Measurements from ENCODE around the gene DOCK1.

DOCK1 gene

DNA sequence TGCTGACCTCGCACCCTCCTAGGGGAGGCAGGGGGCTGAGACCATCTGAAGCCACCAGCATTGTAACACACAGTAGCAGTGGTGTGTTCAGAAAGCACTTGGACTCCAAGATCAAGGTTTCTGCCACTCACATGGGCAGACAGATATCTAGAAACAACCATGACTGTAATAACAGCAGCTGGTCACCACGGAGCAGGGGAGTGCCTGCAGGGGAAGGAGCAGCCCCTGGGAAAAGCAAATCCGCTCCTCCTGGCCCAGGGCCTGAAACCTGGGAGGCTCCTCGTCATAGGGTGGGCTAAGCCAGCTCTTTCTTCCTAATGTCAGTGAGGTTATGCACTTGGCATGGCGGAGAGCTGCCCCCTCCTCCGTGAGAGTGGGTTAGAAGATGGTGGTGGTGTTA, 409.6 kb downstream of the DOCK1 start:
- DNase-seq (ENCODE audit: low read depth) = no peak

DNA sequence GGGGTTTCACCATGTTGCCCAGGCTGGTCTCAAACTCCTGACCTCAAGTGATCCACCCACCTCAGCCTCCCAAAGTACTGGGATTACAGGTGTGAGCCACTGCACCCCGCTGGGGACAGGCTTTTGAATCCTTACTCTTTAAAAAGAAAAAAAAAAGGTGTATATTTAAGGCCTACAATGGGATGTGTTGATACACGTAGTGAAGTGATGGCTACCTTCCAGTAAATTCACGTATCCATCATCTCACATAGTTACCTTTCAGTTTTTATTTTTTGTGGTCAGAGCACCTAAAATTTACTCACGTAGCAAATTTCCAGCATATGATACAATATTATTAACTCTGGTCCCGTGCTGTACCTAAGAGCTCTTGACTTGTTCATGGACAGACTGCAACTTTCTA, 410.7 kb downstream of the DOCK1 start:
- no peak for DNase-seq (ENCODE audit: low read depth)

GRCh38 chr10:127318396-127318795, 413.2 kb downstream of the DOCK1 start:
- no peak for DNase-seq (ENCODE audit: low read depth)

GRCh38 chr10:127319271-127319670, 414.0 kb downstream of the DOCK1 start:
- no peak for DNase-seq (ENCODE audit: low read depth)

DNA sequence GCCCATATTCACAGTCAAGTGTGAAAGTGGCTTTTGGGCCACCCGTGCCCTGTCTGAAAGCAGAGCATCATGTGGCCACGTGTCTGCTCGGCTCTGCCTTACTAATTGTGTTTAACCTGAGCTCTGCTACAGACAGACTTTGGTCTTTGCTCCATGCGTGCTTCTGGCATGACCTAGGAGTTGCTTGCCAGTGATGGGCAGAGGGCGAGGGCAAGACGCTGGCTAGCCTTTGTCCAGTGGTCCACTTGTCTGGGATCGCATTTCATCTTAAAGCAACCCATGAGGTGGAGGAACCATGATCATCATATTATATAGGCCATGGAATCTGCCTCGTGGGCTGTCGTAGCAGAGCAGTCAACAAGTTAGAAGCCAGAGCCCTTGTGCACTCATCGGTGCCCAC, 414.5 kb downstream of the DOCK1 start:
- DNase-seq (ENCODE audit: low read depth) = no peak

GRCh38 chr10:127320176-127320575, 414.9 kb downstream of the DOCK1 start:
- no peak for DNase-seq (ENCODE audit: low read depth)

- DNase-seq (ENCODE audit: low read depth) = no peak
Measured at GRCh38 chr10:127322286-127322685, 417.1 kb downstream of the DOCK1 start.

DNA sequence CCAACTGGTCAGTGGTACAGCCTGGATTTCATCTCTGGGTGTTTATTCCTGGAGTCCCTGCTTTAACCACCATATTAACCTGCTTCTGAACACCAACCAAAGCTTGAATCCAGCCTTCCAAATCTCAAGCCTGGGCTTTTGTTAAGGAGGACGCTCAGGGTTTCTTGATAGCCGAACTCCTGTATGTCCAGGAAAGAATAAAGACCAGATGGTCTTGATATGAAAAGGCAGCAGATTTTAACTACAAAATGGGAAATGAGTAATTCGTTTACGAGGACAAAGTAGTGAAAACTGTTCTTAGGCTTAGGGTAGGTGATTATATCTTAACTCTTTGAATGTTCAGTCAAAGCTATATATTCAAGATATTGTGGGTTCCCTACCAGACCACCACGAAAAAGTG, 420.3 kb downstream of the DOCK1 start:
- no peak for DNase-seq (ENCODE audit: low read depth)

- no peak for DNase-seq (ENCODE audit: low read depth)
Measured at GRCh38 chr10:127326883-127327282, 421.7 kb downstream of the DOCK1 start.

GRCh38 chr10:127331696-127332095, 426.5 kb downstream of the DOCK1 start:
- DNase-seq (ENCODE audit: low read depth) = no peak

GRCh38 chr10:127332631-127333030, 427.4 kb downstream of the DOCK1 start:
- DNase-seq (ENCODE audit: low read depth) = no peak

DNA sequence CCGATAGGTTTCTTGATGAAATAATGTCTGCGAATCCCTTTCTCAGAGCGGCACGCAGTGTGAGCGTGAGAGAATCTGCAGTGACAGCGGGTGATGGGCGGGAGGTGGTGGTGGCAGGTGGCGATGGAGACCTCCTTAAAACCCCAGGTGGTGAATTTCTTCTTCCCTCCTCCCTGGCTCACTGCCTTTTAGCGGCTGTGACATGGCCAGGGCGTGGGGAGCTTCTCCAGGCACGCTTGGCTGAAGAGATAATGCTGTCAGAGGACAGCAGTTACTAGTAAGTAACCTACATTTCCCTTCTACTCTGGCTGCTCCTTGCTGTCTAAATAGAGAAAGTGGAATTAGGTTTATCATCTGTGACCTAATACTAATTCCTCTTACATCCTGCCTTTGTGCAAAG, 432.6 kb downstream of the DOCK1 start:
- no peak for DNase-seq (ENCODE audit: low read depth)

DNA sequence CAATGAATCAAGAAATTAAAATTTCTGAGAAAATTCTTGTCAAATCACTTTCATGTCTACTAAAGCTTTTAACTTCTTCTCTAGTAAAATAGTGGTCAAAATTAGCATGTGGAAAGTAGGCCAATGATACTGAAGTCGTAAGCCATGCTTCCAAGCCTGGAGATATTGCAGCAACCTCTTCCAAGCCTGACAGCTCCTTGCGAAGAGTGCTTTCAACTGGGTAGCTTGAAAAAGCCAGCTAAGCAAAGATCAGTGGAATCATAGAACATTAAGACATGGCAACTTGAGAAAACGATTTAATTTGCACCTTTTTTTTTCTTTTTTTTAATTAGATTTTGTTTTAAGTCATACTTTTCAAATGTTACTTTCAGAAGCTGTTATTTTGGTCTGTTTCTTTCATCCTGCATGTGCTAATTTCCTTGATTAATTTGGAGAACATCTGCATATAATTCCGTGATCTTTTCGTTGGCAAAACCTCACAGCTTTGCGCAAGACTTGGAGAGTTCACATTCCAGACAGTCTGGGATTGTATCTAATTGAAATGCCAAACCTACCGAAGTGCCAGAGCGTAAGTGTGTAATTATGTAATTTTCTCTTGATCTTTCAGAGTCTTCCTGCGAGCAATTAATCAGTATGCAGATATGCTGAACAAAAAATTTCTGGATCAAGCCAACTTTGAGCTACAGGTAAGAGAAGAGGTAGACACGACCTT, 433.3 kb downstream of the DOCK1 start:
- DNase-seq (ENCODE audit: low read depth) = no peak

GRCh38 chr10:127343821-127344220, 438.6 kb downstream of the DOCK1 start:
- DNase-seq (ENCODE audit: low read depth) = no peak

DNA sequence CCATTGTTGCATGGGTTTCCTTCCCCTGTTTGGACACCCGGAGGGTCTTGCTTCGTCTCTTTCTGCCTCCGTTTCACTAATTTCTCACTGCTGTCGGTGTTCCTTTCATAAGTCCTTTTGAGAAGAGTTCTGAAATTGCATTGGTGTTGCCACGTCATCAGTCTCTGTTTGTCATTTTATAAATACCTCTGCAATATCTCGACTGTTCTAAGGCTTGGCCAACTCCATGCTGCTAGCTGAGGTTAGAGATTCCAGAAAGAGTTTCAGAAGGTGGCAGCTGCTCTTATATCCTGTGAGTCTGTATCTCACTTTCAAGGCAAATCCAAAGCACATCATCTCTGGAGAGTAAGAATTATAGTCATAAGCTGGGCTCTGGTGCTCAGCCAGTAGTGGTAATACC, 439.1 kb downstream of the DOCK1 start:
- no peak for DNase-seq (ENCODE audit: low read depth)

GRCh38 chr10:127345231-127345965, 440.2 kb downstream of the DOCK1 start:
- no peak for DNase-seq (ENCODE audit: low read depth)

DNA sequence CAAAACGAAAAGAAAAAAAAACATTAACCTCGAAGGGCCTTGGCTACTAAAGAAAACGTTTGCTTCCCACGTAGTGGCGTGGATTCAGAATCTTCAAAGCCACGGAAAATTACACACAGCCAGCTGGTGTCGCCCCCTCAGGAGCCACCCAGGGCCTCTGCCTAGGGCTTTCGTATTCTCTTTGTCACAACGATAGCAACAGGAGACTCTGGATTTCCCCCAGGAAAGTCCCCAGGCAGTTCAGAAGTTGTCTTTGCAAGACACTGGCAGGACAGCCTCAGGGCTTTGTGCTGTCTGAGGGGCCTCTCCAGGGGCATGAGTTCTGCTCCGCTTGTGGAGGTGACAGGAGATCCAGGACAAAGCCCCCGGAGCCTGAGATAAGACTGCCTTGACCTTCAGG, 441.4 kb downstream of the DOCK1 start:
- peak; percentile 1 for DNase-seq (ENCODE audit: low read depth)

DNA sequence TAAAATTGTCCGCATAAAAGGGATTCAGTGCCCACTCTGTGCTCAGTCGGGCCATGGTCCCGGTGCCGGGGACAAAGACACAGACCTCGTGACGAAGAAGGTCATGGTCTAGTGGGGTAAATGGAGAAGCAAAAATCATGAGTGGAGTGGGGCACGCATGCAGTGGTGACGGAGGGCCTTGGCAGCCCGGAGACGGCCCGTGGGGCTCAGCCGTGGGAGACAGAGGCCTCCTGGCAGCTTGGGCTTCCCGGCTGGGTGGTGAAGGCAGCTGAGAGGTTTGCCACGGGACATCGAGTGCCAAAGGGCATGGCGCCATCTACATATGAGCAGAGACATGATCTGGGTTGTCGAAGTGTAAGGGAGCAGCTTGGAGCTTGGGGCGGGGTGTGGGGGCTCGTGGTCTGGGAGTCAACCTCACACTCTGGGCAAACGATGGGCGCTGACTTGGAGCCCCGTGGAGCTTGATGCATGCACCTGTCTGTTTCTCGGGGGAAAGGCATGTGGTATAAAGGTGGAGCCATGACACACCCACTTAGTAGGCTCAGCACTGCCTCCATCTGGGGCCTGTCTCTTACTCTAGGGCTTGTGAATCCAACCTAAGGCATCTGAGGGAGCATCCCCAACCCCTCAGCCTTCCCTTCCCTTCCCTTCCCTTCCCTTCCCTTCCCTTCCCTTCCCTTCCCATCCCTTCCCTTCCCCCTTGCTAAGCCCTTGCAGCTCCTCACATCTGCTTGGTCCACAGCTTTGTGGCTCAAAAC, 442.2 kb downstream of the DOCK1 start:
- DNase-seq (ENCODE audit: low read depth) = no peak

DNA sequence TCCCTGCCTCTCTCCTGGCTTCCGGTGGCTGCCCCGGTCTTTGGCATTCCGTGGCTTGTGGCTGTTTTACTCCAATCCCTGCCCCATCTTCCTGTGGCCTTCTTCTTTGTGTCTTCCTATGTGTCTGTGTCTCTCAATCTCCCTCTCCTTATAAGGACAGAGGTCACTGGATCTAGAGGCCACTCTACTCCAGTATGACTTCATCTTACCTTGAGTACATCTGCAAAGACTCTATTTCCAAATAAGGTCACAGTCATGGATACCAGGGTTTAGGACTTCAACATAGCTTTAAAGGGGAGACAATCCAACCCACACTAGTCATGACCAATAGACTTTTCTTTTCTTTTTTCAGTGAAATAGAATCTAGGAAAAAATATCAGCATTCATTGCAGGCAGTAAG, 444.5 kb downstream of the DOCK1 start:
- no peak for DNase-seq (ENCODE audit: low read depth)

GRCh38 chr10:127351542-127351941, 446.3 kb downstream of the DOCK1 start:
- no peak for DNase-seq (ENCODE audit: low read depth)

DNA sequence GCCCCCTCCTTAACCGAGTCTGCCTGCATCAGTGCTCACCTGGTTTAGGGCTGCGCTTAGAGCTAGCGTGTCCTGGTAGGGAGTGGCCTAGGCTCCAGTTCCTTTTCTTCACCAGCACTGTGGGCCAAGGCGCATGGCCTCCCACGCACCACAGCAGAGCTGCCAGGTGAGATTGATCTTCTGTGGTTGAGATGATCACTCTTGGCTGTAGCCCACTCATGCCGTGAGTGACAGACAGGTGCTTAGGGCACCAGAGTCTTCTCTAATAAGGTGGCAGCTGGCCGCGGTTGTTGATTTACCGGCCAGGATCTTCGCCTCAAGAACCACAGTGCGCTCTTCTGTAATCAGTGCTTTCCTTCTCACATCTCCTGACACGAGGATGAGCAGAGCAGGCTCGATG, 448.3 kb downstream of the DOCK1 start:
- no peak for DNase-seq (ENCODE audit: low read depth)

DNA sequence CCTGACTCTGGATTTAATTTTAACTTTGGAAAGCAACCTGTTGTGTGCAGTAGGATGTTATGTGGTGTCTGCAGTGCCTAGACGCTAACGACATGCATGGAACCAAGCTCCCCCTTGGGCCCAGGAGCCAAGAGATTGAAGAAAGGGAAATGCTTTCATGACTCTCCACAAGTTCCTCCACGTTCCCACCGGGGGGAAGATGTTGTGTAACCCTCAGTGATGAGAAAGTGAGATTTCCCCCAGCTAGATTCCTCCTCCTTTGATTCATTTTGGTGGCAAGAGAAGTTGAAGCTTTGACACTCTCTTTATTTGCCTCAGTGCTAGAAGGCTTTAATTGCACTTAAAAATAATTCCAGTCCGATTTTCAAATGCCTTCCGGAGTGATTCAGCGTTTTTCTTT, 449.0 kb downstream of the DOCK1 start:
- no peak for DNase-seq (ENCODE audit: low read depth)

DNA sequence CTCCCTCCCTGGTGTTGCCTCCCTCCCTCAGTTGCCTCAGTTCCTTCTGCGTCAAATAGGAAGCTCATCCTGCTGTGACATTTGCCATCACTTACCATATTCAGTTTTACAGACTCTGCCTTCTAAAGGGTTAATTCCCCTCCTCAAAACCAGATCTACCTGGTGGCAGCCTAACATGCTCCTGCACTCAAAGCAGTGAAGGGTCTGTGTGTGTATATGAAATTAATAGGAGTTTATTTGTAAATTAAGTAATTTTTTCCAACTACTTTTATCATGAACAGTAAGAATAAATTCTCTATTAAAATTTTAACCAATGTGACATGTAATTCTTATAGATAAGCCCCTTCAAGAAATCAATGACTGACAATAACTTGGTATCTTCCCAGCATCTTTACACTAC, 449.8 kb downstream of the DOCK1 start:
- no peak for DNase-seq (ENCODE audit: low read depth)
